ENCODE results near the gene SNX14.
"Not testable (repeated sequence)": the region's sequence is repeated elsewhere in the genome, so short reads cannot be mapped to it uniquely, and the experiment has no call there.

The SNX14 gene, protein sequence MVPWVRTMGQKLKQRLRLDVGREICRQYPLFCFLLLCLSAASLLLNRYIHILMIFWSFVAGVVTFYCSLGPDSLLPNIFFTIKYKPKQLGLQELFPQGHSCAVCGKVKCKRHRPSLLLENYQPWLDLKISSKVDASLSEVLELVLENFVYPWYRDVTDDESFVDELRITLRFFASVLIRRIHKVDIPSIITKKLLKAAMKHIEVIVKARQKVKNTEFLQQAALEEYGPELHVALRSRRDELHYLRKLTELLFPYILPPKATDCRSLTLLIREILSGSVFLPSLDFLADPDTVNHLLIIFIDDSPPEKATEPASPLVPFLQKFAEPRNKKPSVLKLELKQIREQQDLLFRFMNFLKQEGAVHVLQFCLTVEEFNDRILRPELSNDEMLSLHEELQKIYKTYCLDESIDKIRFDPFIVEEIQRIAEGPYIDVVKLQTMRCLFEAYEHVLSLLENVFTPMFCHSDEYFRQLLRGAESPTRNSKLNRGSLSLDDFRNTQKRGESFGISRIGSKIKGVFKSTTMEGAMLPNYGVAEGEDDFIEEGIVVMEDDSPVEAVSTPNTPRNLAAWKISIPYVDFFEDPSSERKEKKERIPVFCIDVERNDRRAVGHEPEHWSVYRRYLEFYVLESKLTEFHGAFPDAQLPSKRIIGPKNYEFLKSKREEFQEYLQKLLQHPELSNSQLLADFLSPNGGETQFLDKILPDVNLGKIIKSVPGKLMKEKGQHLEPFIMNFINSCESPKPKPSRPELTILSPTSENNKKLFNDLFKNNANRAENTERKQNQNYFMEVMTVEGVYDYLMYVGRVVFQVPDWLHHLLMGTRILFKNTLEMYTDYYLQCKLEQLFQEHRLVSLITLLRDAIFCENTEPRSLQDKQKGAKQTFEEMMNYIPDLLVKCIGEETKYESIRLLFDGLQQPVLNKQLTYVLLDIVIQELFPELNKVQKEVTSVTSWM

GRCh38 chr6:85593438-85594196 lies at the start of gene SNX14:
TSS of gene SNX14 (minus strand) at chr6:85593858. CDS start at chr6:85593718, 140 bp downstream.
- DNase-seq, result peak; percentile 77

- peak; percentile 95 for DNase-seq
Measured at GRCh38 chr6:85642774-85643536, 49.3 kb upstream of the SNX14 start, which contains the start of gene SYNCRIP. TSS of gene SYNCRIP (minus strand) at chr6:85642886. CDS start at chr6:85641439, 1,447 bp downstream.

DNA sequence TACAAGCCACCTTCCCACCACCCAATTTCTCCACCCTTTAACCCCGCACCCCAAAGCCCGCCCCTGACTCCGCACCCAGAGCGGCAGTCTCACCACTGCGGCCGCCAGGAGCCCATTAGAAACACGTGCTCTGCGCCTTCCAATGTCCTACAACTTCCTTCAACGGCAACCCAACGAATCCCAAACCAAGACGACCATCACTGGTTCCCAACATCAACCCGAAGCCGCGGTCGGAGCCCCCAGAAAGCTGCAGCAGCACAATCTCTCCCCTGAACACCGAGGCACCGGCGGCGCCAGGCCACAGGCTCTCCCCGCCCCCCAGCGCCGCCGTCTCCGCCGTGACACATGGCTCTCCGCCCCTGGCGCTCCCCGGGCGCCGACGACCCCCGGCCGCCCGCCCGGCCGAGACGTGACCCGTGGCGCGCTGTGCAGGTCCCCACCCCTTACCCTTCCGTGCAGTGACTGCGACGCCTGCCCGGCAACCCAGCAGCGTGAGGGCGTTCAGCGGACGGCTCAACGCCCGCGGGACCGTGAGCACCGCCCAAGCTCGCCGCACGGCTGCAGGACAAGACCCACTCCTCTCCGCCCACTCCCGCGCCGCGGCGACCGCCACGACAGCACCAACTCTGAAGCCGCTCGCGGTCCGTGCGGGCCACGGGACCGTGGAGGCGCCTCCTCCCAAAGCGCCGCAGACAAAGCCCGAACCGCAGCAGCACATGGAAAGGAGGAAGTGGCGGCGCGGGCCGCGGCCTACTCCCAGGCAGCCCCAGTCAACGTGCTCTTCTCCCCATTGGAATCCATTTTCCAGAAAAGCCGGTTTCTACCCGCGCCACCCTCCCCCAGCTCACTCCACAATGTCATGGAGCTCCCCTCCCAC lies 48.5 kb upstream of the SNX14 start:
- peak; percentile 10 for DNase-seq

GRCh38 chr6:85641522-85641896 lies 47.9 kb upstream of the SNX14 start:
- DNase-seq, result no peak

DNA sequence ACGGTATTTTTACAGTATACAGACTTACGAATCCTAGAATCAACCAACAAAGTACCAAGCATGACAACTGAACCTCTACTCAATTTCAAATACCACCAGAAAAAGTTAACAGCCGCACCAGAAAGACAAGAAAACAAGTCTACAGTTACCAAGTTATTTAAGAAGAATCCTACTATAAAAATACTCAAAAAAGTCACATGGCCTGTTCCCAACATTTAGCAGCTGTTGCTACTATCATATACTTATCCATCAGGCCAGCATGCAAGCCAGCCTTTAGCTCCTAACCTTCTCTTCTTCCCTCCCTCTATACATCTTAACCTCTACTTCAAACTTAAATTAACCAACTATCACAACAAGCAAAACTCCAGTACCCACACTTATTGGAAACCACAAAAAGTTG lies 47.2 kb upstream of the SNX14 start:
- DNase-seq, result no peak

DNA sequence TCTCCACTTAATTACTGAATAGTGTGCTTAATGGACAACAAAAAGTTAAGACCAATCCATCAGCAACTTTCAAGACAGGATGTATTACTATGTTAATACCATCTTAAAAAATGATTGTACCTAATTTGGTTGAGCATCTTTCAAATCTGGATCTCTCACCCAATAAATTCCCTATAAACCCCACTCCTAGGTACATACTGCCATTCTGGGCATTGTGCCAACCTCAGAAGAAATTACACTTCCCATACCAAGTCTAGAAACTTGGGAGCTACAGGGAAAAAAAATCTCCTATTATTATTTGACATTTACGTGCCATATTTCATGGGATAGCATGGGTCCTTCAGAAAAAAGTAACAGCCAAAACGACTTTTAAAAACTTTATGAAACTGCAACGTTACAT lies 43.9 kb upstream of the SNX14 start:
- DNase-seq, result no peak

DNA sequence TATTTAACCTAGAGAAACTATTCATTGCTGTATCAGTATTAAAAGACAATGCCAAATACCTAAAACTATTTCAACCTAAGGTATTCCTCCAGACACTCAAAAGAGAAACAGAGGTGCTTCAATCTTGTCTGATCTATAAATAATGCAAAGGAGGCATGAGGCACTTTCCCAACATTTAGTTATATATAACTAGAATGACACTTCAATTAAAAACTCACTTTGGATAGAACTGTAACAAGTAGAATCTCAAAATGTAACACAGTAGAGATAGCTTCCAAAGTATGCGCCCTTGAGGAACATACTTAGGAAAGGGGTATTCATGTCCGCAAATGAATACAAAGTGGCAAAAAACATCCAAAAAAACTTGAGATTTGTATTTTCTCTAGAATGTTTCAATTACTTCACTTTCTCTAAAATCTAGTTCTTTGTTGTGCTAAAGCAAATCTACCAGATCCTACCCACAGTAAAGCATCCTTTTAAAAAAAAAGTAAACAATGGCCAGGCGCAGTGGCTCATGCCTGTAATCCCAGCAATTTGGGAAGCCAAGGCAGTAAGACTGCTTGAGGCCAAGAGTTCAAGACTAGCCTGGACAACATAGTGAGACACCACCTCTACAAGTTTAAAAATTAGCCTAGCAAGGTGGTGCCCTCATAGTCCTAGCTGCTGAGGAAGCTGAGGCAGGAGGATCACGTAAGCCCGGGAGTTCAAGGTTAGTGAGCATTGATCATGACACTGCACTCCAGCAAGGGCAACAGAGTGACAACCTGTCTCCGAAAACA lies 38.7 kb upstream of the SNX14 start:
- no peak for DNase-seq

DNA sequence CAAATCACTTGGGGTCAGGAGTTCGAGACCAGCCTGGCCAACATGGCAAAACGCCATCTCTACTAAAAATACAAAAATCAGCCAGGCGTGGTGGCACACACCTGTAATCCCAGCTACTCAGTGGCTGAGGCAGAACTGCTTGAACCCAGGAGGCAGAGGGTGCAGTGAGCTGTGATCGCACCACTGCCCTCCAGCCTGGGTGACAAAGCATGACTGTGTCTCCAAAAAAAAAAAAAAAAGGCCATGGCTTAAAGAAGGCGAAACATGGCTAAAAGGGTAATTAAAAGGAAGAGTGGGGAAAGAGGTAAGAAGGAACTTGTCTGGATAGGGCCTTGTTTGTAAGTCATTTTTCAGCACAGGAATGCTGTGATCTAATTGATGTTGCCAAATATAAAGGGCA lies 37.5 kb upstream of the SNX14 start:
- not testable (repeated sequence) for DNase-seq

- no peak for DNase-seq
Measured at GRCh38 chr6:85628353-85628752, 34.7 kb upstream of the SNX14 start.

DNA sequence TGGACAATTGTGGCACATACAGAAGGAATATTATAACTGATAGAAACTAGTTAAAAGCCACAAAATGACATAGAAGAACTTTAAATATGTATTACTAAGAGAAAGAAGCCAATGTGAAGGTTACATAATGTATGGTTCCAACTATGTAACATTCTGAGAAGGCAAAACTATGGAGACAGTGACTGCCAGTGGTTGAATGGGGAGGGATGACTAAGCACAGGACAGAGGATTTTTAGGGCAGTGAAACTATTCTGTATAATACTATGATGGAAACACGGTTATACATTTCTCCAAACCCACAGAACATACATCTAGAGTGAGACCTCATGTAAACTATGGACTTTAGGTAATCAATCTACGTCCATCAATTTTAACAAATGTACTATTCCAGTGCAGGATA lies 26.6 kb upstream of the SNX14 start:
- DNase-seq, result no peak

DNA sequence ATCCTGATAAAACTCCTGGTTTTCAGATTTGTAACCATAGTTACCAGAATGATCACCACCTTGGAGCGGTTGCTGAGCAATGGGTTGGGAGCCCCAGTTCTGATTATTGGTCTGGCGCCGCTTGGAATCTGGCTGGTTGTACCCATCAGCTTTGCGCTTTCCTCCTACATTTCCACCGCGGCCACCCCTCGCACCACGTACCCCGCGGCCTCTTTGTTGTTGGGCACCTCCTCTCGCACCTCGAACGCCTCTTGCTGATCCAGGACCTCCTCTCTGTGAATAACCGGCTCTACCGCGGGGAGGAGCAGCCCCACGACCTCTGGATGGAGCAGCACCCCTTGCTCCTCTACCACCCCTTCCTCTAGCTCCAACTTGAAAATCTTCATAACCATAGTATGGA lies 21.1 kb upstream of the SNX14 start:
- no peak for DNase-seq

DNA sequence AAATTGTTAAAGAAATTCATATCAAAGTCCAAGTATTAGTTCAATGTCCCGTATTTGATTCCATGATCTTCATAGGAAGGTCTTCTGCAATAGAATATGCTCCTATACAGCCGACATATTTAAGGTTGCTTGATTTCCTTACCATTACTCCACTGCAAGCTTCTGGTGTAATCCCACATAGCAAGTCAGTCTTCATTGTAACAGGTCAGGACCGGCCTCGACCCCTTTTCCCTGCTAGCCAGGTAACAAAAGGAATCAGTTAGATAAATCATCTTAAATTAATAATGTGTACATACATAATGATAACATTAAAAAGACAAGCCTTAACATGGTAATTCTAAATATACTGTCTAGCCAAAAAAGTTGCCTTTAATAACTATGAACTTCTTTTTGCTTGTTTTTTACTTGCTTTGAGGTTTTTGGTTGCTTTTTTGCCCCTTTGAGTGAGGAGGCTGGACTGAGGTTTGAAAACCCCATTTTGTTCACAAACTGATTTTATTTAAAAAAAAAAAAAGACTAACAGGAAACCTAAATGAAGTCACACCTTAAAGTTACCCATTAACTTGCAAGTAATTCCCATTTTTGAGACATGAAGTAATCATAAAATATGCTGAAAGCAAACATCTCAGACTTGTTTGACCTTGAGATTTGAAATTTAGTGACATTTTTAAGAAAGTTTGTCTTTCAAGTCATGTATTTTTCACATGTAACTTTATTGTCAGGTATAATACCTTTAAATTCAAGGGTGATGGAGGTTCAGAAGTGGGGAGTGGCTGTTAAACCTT lies 19.2 kb upstream of the SNX14 start:
- DNase-seq, result no peak

- DNase-seq, result no peak
Measured at GRCh38 chr6:85610182-85610895, 16.7 kb upstream of the SNX14 start.

- DNase-seq, result no peak
Measured at GRCh38 chr6:85602100-85602499, 8.4 kb upstream of the SNX14 start.

- DNase-seq, result no peak
Measured at GRCh38 chr6:85600713-85601313, 7.2 kb upstream of the SNX14 start.

DNA sequence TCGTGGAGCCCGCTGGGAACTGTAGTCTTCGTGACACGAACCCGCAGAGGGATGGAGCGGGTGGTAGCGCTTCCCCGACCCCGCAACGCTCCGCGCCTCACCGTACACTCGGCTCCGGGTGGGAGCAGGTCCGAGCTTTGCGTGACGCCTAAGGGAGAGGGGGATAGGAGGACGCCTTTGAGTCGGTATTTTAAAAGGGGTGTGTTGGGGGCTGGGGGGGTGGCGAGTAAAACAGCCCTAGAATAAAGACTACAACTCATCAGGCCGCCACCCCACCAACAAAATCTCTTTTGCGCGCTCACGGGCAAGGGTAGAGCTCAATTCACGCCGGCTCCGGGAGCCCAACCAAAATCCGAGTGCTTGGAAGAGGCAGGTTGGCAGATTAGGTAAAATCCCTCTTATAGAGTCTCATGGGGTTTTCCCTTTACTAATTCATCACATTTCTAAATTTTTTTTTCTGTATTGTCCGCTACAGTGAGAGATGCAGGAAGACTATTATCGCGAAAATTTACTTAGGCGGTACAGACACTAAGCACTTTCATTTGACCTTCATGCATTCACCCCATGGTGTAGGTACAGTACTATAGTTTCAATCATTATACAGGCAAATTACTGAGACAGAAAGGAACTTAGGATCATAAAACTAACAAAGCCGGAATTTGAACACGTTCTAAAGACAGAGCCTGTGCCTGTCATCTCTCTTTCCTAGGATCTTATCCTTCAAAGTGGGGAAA lies 706 bp upstream of the SNX14 start:
- no peak for DNase-seq

DNA sequence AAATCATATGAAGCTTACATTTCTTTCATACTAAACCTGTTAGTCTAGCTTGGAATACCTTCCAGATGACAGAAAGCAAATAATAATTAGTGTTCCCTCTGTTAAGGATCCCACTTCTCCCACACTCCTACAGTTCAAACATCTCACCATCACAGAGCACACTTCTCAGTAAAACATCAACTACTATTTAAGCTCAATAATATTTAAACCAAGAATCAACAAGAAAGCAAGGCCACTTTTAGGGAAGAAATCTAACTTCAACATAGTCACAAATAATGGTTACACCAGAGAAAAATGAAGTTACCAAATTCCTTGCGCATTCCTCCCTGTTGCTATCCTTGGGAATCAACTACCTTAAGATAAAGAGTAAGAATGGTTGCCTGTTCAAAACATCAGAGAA lies 1.6 kb downstream of the SNX14 start:
- no peak for DNase-seq

DNA sequence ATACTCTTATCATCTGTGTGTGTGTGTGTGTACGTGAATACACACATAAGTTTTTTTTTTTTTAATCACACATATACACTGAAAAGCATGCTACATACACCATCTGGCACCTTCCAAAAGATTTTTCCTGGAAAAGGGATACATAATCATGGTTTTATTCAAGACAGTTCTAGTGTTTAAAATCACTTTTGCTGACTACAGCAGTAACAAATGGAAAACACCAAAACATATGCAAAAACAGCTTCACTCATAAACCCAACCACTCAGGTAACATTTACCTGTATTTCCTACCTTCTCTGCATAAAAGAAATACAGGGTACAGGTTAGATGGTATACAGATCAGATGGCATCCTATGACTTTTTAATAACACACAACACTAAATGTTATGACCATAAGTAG lies 2.5 kb downstream of the SNX14 start:
- no peak for DNase-seq
